ENCODE results near the gene TMEM183A.

The TMEM183A gene

DNA sequence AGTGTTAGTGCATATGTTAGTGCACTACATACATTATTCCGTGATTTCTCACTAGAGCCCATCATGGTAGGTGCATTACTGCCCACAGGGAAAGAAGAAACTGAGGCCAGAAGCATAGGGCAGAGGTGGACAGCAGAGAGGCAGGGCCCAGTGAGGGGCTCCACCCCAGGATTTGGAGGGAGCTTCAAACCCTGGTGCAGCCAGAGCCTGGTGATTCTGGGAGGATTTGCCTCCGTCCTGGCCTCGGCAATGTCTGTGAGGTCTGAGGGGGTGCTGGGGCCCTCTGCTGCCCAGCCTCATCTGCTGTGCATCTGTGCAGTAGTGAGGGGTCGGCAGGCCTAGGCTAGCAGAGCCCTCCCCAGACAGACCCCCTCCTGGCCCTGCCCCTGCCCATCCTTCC, 41.9 kb downstream of the TMEM183A start:
- Histone ChIP-seq H3K4me1 (ENCODE audit: control insufficient read depth, insufficient read depth, low read length) (peaks cover 27% of the 10 kb centered on the region), H3K36me3 (ENCODE audit: control insufficient read depth, insufficient read depth, low read length) (peaks cover 4% of the 10 kb centered on the region; the same call in 1 of the 2 replicates), H3K27me3 (ENCODE audit: control insufficient read depth, insufficient read depth, low read length) (no peaks in the 10 kb centered on the region), H3K4me3 (ENCODE audit: low read depth, low read length) (no peak overlapping the region), H3K9me3 (ENCODE audit: control insufficient read depth, insufficient read depth, low read depth, low read length) (no peaks in the 10 kb centered on the region), H3K9ac (ENCODE audit: low read length) (no peak overlapping the region), H3K27ac (ENCODE audit: low read depth, low read length) (no peak overlapping the region)

DNA sequence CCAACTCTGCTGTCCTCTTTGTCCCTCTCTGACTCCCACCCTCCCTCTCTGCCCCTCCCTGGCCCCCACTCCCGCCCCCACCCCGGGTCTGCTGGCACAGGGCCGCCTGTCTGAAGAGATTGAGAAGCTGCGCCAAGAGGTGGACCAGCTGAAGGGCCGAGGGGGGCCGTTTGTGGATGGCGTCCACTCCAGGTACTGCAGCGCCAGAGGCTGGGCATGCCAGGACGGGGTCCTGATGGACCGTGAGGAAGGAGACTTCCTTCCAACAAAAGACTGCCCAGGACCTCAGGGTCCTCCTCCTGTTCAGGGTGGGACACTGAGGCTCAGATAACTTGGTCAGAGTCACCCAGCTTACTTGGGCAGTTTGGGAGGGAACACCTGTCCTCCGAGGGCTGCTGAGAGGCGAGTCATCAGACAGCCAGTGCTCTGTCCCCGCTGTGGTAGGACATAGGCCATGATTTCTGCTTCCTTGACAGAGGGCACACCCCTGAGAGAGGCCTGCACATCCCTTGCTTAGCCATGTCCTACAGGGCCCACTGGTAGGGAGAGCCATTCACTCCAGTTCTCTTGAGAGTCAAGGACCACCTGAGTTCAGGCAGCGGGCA, 42.5 kb downstream of the TMEM183A start:
- peaks cover 28% of the 10 kb centered on the region for H3K4me1 ChIP-seq (ENCODE audit: control insufficient read depth, insufficient read depth, low read length)
- peaks cover 4% of the 10 kb centered on the region; the same call in 1 of the 2 replicates for H3K36me3 ChIP-seq (ENCODE audit: control insufficient read depth, insufficient read depth, low read length)
- no peaks in the 10 kb centered on the region for H3K27me3 ChIP-seq (ENCODE audit: control insufficient read depth, insufficient read depth, low read length)
- H3K9me3 ChIP-seq (ENCODE audit: control insufficient read depth, insufficient read depth, low read depth, low read length): no peaks in the 10 kb centered on the region
- H3K27ac ChIP-seq (ENCODE audit: low read depth, low read length): no peak overlapping the region
- no peak overlapping the region for H3K9ac ChIP-seq (ENCODE audit: low read length)
- no peak overlapping the region for H3K4me3 ChIP-seq (ENCODE audit: low read depth, low read length)

DNA sequence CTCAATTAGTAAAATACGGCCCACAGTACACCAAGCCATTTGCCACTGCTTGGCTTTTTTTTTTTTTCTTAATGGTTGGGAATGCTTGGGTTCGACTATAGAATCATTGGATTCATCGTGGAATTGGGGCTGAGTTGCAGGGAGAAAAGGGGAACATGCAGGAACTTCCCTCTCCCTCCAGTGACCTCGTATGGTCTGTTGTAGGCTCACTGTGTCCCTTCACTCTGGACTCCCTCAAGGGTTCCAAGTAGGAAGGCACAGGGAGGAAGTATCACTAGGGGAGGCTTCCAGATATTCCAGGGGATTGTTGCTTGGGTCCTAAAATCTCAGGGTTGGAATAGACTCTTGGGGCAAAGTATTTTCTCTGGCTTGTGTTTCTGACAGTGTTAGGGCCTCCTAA, 43.7 kb downstream of the TMEM183A start:
- no peak overlapping the region for H3K9ac ChIP-seq (ENCODE audit: low read length)
- H3K4me3 ChIP-seq (ENCODE audit: low read depth, low read length): no peak overlapping the region
- H3K9me3 ChIP-seq (ENCODE audit: control insufficient read depth, insufficient read depth, low read depth, low read length): no peaks in the 10 kb centered on the region
- peaks cover 39% of the 10 kb centered on the region for H3K4me1 ChIP-seq (ENCODE audit: control insufficient read depth, insufficient read depth, low read length)
- H3K36me3 ChIP-seq (ENCODE audit: control insufficient read depth, insufficient read depth, low read length): peaks cover under 1% of the 10 kb centered on the region; the same call in 1 of the 2 replicates
- H3K27ac ChIP-seq (ENCODE audit: low read depth, low read length): no peak overlapping the region
- H3K27me3 ChIP-seq (ENCODE audit: control insufficient read depth, insufficient read depth, low read length): no peaks in the 10 kb centered on the region

DNA sequence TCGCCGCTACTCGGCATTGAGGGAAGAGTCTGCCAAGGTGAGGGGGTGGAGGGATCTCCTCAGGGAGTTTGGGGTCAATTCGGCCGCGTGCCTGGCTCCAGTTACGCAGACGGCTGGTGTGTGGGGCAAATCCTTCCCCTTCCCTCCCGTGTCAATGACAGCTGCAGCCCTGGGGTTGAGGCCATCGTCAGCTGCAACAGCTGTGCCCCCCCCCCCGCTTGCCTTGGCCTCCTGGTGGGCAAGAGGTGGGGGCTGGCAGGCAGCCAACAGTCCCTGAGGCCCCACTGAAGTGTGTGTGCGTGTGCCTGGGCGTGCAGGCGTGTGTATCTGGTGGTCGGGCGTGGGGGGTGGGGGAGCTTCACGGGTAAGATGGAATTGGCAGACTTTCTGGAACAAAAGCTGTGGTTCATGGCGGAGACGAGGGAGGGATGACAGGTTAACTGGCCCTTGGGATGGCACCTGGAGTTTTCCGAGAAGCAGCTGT, 44.7 kb downstream of the TMEM183A start:
- Histone ChIP-seq H3K9me3 (ENCODE audit: control insufficient read depth, insufficient read depth, low read depth, low read length) (no peaks in the 10 kb centered on the region), H3K27ac (ENCODE audit: low read depth, low read length) (no peak overlapping the region), H3K9ac (ENCODE audit: low read length) (no peak overlapping the region), H3K4me3 (ENCODE audit: low read depth, low read length) (no peak overlapping the region), H3K4me1 (ENCODE audit: control insufficient read depth, insufficient read depth, low read length) (peaks cover 42% of the 10 kb centered on the region), H3K27me3 (ENCODE audit: control insufficient read depth, insufficient read depth, low read length) (no peaks in the 10 kb centered on the region), H3K36me3 (ENCODE audit: control insufficient read depth, insufficient read depth, low read length) (0 out of 2 replicates have a peak, but pooled peaks cover 2% of the 10 kb centered on the region)

DNA sequence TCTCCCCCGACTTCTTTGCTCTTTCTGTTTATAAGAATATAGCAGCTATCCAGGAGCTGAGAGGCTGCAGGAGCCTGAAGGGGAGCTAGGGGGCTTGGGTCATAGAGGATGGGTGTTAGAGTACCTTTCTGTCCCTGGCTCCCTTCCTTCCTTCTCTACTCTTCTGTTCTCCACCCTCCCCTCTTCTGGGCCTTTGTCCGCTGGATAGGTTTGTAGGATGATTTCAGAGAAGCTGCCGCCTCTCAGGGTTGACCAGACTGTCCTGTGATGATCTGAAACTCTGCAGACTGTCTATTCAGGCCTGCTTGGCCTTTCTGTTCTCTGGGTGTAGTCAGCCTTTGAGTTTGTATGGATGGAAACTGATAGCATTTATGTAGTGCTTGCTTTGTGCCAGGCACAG, 45.4 kb downstream of the TMEM183A start:
- Histone ChIP-seq H3K4me3 (ENCODE audit: low read depth, low read length) (no peak overlapping the region), H3K27me3 (ENCODE audit: control insufficient read depth, insufficient read depth, low read length) (no peaks in the 10 kb centered on the region), H3K9ac (ENCODE audit: low read length) (no peak overlapping the region), H3K9me3 (ENCODE audit: control insufficient read depth, insufficient read depth, low read depth, low read length) (no peaks in the 10 kb centered on the region), H3K27ac (ENCODE audit: low read depth, low read length) (no peak overlapping the region), H3K36me3 (ENCODE audit: control insufficient read depth, insufficient read depth, low read length) (0 out of 2 replicates have a peak, but pooled peaks cover 2% of the 10 kb centered on the region), H3K4me1 (ENCODE audit: control insufficient read depth, insufficient read depth, low read length) (peaks cover 42% of the 10 kb centered on the region)

DNA sequence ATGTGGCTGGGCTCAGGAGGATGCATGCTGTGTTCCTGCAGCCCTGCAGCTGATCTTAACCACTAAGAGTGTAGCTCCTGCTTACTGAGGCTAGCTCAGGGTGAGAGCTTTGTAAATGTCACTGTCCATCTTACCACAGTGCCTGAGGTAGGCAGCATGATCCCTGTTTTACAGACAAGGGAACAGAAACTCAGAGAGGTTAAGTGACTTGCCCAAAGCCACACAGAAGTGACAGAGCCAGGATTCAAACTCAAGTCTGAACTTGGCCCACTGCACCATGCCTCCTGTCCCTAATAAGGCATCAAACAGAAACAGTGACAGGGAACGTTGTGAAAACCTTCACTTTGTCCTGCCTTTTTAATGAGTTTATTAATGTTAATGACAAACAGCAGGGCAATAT, 47.0 kb downstream of the TMEM183A start:
- H3K4me3 ChIP-seq (ENCODE audit: low read depth, low read length): no peak overlapping the region
- H3K36me3 ChIP-seq (ENCODE audit: control insufficient read depth, insufficient read depth, low read length): 0 out of 2 replicates have a peak, but pooled peaks cover 2% of the 10 kb centered on the region
- H3K9me3 ChIP-seq (ENCODE audit: control insufficient read depth, insufficient read depth, low read depth, low read length): no peaks in the 10 kb centered on the region
- no peaks in the 10 kb centered on the region for H3K27me3 ChIP-seq (ENCODE audit: control insufficient read depth, insufficient read depth, low read length)
- H3K4me1 ChIP-seq (ENCODE audit: control insufficient read depth, insufficient read depth, low read length): peaks cover 38% of the 10 kb centered on the region
- H3K27ac ChIP-seq (ENCODE audit: low read depth, low read length): no peak overlapping the region
- no peak overlapping the region for H3K9ac ChIP-seq (ENCODE audit: low read length)

DNA sequence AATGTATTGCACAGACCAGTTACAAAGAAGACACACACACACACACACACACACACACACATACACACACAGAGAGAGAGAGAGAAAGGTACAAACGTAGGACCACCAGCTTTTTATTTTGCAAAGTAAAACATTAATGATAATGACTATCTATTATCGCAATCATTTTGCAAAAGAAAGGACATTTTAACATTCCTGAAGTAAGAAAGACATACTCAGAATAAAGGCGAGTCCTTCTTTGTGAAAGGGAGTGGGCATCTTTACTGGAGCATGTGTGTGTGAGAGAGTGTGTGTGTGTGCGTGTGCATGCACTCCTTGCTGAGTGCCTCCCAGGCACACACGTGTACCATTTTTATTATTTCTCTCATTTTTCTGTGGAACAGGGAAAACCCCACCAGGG, 47.5 kb downstream of the TMEM183A start:
- no peak overlapping the region for H3K9ac ChIP-seq (ENCODE audit: low read length)
- peaks cover 38% of the 10 kb centered on the region for H3K4me1 ChIP-seq (ENCODE audit: control insufficient read depth, insufficient read depth, low read length)
- no peak overlapping the region for H3K4me3 ChIP-seq (ENCODE audit: low read depth, low read length)
- H3K9me3 ChIP-seq (ENCODE audit: control insufficient read depth, insufficient read depth, low read depth, low read length): no peaks in the 10 kb centered on the region
- H3K27me3 ChIP-seq (ENCODE audit: control insufficient read depth, insufficient read depth, low read length): no peaks in the 10 kb centered on the region
- 0 out of 2 replicates have a peak, but pooled peaks cover 2% of the 10 kb centered on the region for H3K36me3 ChIP-seq (ENCODE audit: control insufficient read depth, insufficient read depth, low read length)
- no peak overlapping the region for H3K27ac ChIP-seq (ENCODE audit: low read depth, low read length)

DNA sequence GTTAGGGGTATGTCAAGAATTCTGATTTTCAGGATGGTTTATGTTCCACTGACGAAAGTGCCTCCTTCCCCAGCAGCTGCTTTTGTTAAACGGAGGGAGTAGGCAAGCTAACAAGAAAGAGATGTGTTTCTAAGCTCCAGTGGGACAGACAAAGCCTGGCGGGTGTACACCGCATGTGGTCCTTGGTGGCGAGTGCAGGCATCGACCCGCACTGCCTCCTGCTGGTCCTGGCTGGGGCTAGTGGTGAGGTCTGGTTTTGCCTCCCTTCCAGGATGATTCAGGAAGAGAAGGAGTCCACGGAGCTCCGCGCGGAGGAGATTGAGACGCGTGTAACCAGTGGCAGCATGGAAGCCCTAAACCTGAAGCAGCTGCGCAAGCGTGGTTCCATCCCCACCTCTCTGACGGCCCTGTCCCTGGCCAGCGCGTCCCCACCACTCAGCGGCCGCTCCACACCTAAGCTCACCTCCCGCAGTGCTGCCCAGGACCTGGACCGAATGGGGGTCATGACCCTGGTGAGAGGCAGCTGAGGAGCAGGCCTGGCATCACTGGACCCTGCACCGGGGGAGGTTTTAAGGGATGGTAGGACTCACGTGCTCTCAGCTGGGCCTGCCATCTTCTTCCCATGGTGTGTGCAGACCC, 48.1 kb downstream of the TMEM183A start:
- Histone ChIP-seq H3K27me3 (ENCODE audit: control insufficient read depth, insufficient read depth, low read length) (no peaks in the 10 kb centered on the region), H3K9ac (ENCODE audit: low read length) (no peak overlapping the region), H3K4me3 (ENCODE audit: low read depth, low read length) (no peak overlapping the region), H3K36me3 (ENCODE audit: control insufficient read depth, insufficient read depth, low read length) (0 out of 2 replicates have a peak, but pooled peaks cover 2% of the 10 kb centered on the region), H3K9me3 (ENCODE audit: control insufficient read depth, insufficient read depth, low read depth, low read length) (no peaks in the 10 kb centered on the region), H3K27ac (ENCODE audit: low read depth, low read length) (no peak overlapping the region), H3K4me1 (ENCODE audit: control insufficient read depth, insufficient read depth, low read length) (peaks cover 38% of the 10 kb centered on the region)

DNA sequence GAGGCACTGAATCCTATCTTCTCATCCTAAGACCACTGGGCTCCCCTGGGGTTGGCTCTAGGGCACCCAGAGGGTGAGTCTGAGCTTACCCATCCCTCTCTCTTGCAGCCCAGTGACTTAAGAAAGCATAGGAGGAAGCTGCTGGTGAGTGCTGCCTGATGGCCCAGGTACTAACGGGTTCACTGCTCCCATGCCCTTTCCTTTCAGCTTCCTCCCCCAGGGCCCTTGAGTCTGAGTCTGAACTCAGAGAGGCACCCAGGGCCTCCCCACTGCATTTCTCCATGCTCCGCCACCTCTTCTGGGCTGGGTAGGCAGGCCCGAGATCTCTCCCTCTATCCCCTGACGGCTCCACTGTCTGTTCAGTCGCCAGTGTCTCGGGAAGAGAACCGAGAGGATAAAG, 48.8 kb downstream of the TMEM183A start:
- Histone ChIP-seq H3K9me3 (ENCODE audit: control insufficient read depth, insufficient read depth, low read depth, low read length) (peaks cover 2% of the 10 kb centered on the region; the same call in 1 of the 2 replicates), H3K4me1 (ENCODE audit: control insufficient read depth, insufficient read depth, low read length) (peaks cover 38% of the 10 kb centered on the region), H3K27ac (ENCODE audit: low read depth, low read length) (no peak overlapping the region), H3K27me3 (ENCODE audit: control insufficient read depth, insufficient read depth, low read length) (no peaks in the 10 kb centered on the region), H3K9ac (ENCODE audit: low read length) (no peak overlapping the region), H3K4me3 (ENCODE audit: low read depth, low read length) (no peak overlapping the region), H3K36me3 (ENCODE audit: control insufficient read depth, insufficient read depth, low read length) (peaks cover 4% of the 10 kb centered on the region)

DNA sequence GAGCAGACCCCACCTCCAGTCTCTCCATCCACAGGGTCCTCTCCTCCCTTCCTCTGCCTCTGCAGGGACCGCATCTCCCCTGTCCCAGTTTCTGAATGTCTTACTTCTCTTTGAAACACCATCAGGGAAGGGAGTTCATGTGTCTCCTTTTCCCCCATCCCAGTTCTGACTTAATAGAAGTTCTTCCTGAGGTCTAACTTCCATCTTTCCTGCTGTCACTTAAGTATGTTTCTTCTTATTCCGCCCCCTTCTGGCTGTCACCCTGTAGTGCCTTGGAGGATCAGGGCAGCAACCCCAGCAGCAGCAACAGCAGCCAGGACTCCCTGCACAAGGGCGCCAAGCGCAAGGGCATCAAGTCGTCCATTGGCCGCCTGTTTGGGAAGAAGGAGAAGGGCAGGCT, 49.3 kb downstream of the TMEM183A start:
- peaks cover 36% of the 10 kb centered on the region for H3K4me1 ChIP-seq (ENCODE audit: control insufficient read depth, insufficient read depth, low read length)
- H3K9me3 ChIP-seq (ENCODE audit: control insufficient read depth, insufficient read depth, low read depth, low read length): peaks cover 5% of the 10 kb centered on the region; the same call in 1 of the 2 replicates
- peaks cover 8% of the 10 kb centered on the region for H3K36me3 ChIP-seq (ENCODE audit: control insufficient read depth, insufficient read depth, low read length)
- H3K27ac ChIP-seq (ENCODE audit: low read depth, low read length): no peak overlapping the region
- H3K9ac ChIP-seq (ENCODE audit: low read length): no peak overlapping the region
- no peak overlapping the region for H3K4me3 ChIP-seq (ENCODE audit: low read depth, low read length)
- H3K27me3 ChIP-seq (ENCODE audit: control insufficient read depth, insufficient read depth, low read length): no peaks in the 10 kb centered on the region

DNA sequence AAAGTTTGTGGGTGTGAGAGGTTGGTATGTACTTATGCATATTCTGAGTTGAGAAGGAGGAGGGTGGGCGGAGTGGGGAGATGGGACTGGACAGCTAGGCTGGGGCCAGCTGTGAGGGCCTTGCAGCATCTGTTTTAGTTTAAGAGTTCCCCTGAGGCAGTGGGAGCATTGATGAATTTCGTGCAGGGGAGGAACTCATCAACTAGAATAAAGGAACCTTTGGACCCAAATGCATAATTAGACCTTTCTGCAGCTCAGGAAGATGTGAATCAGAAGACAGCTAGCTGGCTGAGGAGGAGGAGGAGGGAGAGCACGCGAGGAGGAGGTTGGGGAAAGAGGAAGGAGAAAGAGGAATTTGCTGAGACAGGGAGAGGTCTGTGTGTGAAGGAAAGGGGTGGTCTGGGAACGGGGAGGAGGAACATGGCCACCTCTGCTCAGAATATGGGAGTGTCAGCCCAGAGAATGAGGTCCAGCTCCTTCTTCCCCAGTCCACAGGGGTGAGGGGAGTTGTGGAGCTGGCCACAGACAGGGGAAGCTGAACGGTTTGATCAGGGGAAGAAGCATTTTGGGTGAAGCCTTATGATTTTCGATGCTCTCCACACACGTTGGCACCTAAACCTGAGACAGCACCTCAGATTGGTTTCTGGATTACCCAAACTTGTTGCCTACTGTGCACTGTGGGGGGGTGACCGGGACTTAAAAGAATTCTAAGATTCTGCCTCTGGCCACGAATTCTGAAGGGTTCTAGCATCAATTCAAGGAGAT, 50.9 kb downstream of the TMEM183A start:
- H3K27me3 ChIP-seq (ENCODE audit: control insufficient read depth, insufficient read depth, low read length): no peaks in the 10 kb centered on the region
- H3K27ac ChIP-seq (ENCODE audit: low read depth, low read length): no peak overlapping the region
- peaks cover 32% of the 10 kb centered on the region for H3K4me1 ChIP-seq (ENCODE audit: control insufficient read depth, insufficient read depth, low read length)
- peaks cover 5% of the 10 kb centered on the region; the same call in 1 of the 2 replicates for H3K9me3 ChIP-seq (ENCODE audit: control insufficient read depth, insufficient read depth, low read depth, low read length)
- H3K36me3 ChIP-seq (ENCODE audit: control insufficient read depth, insufficient read depth, low read length): peaks cover 8% of the 10 kb centered on the region
- no peak overlapping the region for H3K9ac ChIP-seq (ENCODE audit: low read length)
- H3K4me3 ChIP-seq (ENCODE audit: low read depth, low read length): no peak overlapping the region
